Vagina (tissue), 2 donors: ENCODE data around the gene GTF3C1. TPM values are rescaled to one million over a fixed set of nuclear protein-coding genes. Genes with fewer than 3 reads are reported as not detected.

Source experiments
- DNase-seq, 2 donors: peaks; one replicate each; pipeline ENCODE4 v3.0.0-alpha.2; 2017; ENCODE audit errors: extremely low spot score in 2 of 2
- H3K27ac ChIP-seq: fragments of 200-600 bp; sonication (generic); one replicate; pipeline ENCODE4 v1.5.1; 2019
- H3K27me3 ChIP-seq: fragments of 200-600 bp; sonication (generic); one replicate; pipeline ENCODE4 v1.5.1; 2019
- H3K36me3 ChIP-seq, 2 donors: fragments of 200-600 bp; sonication (generic); one replicate each; pipeline ENCODE4 v1.5.1; 2017 to 2019
- H3K4me1 ChIP-seq: fragments of 200-600 bp; sonication (generic); one replicate; pipeline ENCODE4 v1.5.1; 2019
- H3K4me3 ChIP-seq, 2 donors: fragments of 200-600 bp; sonication (generic); 1 replicate in 1 of 2; 2 replicates in 1 of 2; pipeline ENCODE4 v1.5.1; 2016 to 2019
- H3K9me3 ChIP-seq: fragments of 200-600 bp; sonication (generic); one replicate; pipeline ENCODE4 v1.5.1; 2019
- POLR2A ChIP-seq, 2 donors: fragments of 450-650 bp; IDR thresholded peaks; one replicate each; pipeline ENCODE4 v1.6.1; 2017; ENCODE audit warnings: antibody characterized with exemption in 2 of 2, mild to moderate bottlenecking in 2 of 2, moderate library complexity in 2 of 2
- POLR2AphosphoS5 ChIP-seq, 2 donors: sonication (generic); formaldehyde crosslinking; IDR thresholded peaks; one replicate each; pipeline ENCODE4 v1.9.0; 2017; ENCODE audit warnings: antibody characterized with exemption in 2 of 2, mild to moderate bottlenecking in 2 of 2, low read depth in 1 of 2; ENCODE audit not compliant: insufficient read depth in 1 of 2
- intact Hi-C: fragments of 100-400 bp; cut with DNase I; formaldehyde crosslinking; loops from one replicate; pipeline ENCODE4 v1.15.1; 2023
- total RNA-seq: library from RNA; depleted of rRNA; stranded (reverse); fragments of >200 nt; gene quantifications from one replicate; pipeline ENCODE4 v1.2.3, GENCODE V29; 2016
- TF ChIP-seq, protein P1 (sequence below), 3 experiments: fragments of 450-650 bp in 2 of 3; fragments of 200-600 bp in 1 of 3; sonication (generic) in 1 of 3; IDR thresholded peaks; one replicate each; pipeline ENCODE4 v1.5.1; 2017 to 2019; ENCODE audit warnings: antibody characterized with exemption in 3 of 3, mild to moderate bottlenecking in 2 of 3, moderate library complexity in 2 of 3

GTF3C1 gene
- total RNA-seq, 1 donor from 2014 or later = 133 TPM

DNA sequence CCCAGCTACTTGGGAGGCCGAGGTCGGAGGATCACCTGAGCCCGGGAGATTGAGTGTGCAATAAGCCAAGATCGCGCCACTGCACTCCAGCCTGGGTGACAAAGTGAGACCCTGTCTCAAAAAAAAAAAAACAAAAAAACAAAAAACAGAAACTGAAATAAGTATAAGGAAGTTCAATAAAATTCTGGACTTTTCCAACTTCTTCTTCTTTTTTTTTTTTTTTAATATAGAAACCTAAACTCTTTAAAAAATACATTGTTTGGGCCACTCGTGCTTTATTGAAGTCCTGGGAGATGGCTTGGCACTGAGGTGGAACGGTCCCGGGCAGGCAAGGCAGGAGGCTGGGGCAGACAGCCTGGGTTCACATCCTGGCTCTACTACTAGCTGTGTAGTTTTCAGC lies 37.0 kb upstream of the GTF3C1 start:
- Histone ChIP-seq H3K9me3 (no peaks in the 10 kb centered on the region), H3K4me3 (no peak overlapping the region), H3K27ac (no peak overlapping the region), H3K27me3 (no peaks in the 10 kb centered on the region), H3K36me3 (no peaks in the 10 kb centered on the region), H3K4me1 (no peaks in the 10 kb centered on the region)
- intact Hi-C loops = no loop called here
- DNase-seq = no peak
- TF ChIP-seq POLR2A (IDR thresholded peaks at IDR 0.05) = no peak
- no peak for TF ChIP-seq POLR2AphosphoS5 (IDR thresholded peaks at IDR 0.05; ENCODE audit: insufficient read depth in 1 of 2, low read depth in 1 of 2)
- TF ChIP-seq, protein P1, sequence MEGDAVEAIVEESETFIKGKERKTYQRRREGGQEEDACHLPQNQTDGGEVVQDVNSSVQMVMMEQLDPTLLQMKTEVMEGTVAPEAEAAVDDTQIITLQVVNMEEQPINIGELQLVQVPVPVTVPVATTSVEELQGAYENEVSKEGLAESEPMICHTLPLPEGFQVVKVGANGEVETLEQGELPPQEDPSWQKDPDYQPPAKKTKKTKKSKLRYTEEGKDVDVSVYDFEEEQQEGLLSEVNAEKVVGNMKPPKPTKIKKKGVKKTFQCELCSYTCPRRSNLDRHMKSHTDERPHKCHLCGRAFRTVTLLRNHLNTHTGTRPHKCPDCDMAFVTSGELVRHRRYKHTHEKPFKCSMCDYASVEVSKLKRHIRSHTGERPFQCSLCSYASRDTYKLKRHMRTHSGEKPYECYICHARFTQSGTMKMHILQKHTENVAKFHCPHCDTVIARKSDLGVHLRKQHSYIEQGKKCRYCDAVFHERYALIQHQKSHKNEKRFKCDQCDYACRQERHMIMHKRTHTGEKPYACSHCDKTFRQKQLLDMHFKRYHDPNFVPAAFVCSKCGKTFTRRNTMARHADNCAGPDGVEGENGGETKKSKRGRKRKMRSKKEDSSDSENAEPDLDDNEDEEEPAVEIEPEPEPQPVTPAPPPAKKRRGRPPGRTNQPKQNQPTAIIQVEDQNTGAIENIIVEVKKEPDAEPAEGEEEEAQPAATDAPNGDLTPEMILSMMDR (IDR thresholded peaks at IDR 0.05) = no peak

DNA sequence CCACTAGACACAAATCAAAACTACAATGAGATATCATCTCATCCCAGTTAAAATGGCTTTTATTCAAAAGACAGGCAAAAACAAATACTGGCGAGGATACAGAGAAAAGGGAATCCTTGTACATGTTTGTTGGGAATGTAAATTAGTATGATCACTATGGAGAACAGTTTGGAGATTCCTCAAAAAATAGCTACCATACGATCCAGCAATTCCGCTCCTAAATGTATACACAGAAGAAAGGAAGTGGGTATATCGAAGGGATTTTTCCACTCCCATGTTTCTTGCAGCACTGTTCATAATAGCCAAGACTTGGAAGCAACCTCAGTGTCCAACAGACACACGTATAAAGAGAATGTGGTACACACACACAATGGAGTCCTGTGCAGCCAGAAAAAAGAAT lies 35.5 kb upstream of the GTF3C1 start:
- Histone ChIP-seq H3K27ac (no peak overlapping the region), H3K36me3 (no peaks in the 10 kb centered on the region), H3K4me3 (no peak overlapping the region), H3K27me3 (no peaks in the 10 kb centered on the region), H3K4me1 (peaks cover under 1% of the 10 kb centered on the region), H3K9me3 (no peaks in the 10 kb centered on the region)
- intact Hi-C loops = no loop called here
- no peak for DNase-seq
- no peak for TF ChIP-seq POLR2AphosphoS5 (IDR thresholded peaks at IDR 0.05; ENCODE audit: insufficient read depth in 1 of 2, low read depth in 1 of 2)
- TF ChIP-seq, protein P1 (IDR thresholded peaks at IDR 0.05) = no peak
- no peak for TF ChIP-seq POLR2A (IDR thresholded peaks at IDR 0.05)

DNA sequence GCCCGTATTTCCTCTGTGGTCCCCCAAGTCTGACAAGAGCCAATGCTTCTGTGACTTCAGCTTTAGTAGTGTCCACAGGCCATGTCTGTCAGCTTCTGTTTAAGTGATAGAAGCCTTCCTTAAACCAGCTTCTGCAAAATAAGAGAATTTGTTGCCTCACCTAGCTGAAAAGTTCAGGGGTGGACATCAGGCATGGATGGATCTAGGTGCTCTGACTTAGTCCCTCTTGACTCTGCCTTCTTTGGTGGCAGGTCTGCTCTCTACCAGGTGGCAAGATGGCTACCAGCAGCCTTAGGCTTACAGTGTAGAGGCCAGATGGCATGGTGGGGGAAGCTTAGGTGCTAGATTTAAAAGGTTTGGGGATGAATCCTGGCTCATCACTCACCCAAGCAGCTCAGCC lies 33.9 kb upstream of the GTF3C1 start:
- TF ChIP-seq POLR2AphosphoS5 (IDR thresholded peaks at IDR 0.05; ENCODE audit: insufficient read depth in 1 of 2, low read depth in 1 of 2) (no peak), POLR2A (IDR thresholded peaks at IDR 0.05) (no peak)
- TF ChIP-seq, protein P1 (IDR thresholded peaks at IDR 0.05) = no peak
- no peaks in the 10 kb centered on the region for H3K9me3 ChIP-seq
- H3K4me1 ChIP-seq = peaks cover 5% of the 10 kb centered on the region
- no peak overlapping the region for H3K4me3 ChIP-seq
- H3K27ac ChIP-seq = no peak overlapping the region
- H3K27me3 ChIP-seq = no peaks in the 10 kb centered on the region
- no peaks in the 10 kb centered on the region for H3K36me3 ChIP-seq
- intact Hi-C loops = no loop called here
- DNase-seq = no peak

DNA sequence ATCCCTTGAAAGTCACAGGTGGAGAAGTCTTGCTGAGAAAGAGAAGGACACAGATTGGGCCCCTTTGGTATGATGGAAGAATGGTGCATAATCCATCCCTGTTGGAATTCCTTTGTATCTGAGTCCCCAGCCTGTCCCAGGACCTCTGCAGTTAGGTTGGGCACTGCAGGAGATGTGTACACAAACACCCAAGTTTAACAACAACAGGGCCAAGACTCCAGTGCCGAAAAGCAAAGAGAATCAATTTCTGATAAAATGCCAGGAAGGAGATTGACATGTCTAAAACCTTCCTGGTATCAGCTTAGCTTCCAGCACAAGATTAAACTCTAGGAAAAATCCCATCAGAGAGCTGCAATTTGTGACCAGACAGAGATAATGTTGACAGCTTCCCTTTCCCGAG lies 33.2 kb upstream of the GTF3C1 start:
- no peak overlapping the region for H3K27ac ChIP-seq
- H3K27me3 ChIP-seq = no peaks in the 10 kb centered on the region
- no peak overlapping the region for H3K4me3 ChIP-seq
- intact Hi-C loops = no loop called here
- no peaks in the 10 kb centered on the region for H3K36me3 ChIP-seq
- no peak for DNase-seq
- no peaks in the 10 kb centered on the region for H3K9me3 ChIP-seq
- peaks cover 12% of the 10 kb centered on the region for H3K4me1 ChIP-seq
- TF ChIP-seq POLR2A (IDR thresholded peaks at IDR 0.05) = no peak
- TF ChIP-seq POLR2AphosphoS5 (IDR thresholded peaks at IDR 0.05; ENCODE audit: insufficient read depth in 1 of 2, low read depth in 1 of 2) = no peak
- TF ChIP-seq, protein P1 (IDR thresholded peaks at IDR 0.05) = no peak

DNA sequence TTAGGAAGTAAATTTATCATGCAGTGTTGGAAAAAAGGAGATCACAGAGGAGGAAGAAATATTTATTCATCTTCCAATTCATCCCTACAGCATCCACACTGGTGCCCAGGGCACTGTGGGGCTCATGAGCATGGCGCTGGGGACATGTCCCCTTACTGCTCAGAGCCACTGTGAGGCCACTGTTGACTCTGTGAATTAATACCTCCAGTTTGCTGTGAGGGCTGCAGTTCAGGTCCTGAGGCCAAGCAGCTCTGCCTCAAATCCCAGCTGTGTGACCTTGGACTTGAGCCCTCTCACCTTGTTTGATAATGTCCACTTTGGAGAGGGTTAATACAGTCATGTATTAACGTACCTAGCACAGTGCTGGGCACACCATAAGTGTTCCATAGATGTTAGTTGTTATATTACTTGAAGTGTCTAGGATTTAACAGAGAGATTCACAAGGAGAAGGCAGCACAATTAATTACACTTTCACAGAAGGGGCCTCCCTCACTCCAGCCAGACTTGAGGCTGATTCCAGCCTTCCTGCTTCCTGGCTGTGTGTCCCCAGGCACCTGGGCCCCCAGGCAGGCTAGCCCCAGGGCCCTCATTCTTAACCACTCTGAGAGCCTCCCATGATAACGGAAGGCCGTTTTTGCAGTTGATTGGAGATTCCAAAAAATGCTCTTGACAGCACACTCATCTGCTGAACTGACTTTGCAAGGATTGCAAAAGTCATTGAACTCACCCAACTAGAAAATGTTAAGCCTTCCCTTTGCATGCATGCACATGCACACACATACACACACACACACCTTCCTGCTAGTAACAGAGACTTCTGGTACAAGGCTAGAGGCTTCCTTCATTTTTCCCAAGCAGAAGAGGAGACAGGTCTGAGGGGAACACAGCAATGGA lies 29.6 kb upstream of the GTF3C1 start:
- DNase-seq = no peak
- no peaks in the 10 kb centered on the region for H3K9me3 ChIP-seq
- intact Hi-C loops = no loop called here
- H3K4me3 ChIP-seq = no peak overlapping the region
- H3K36me3 ChIP-seq = no peaks in the 10 kb centered on the region
- H3K4me1 ChIP-seq = peaks cover 14% of the 10 kb centered on the region
- no peaks in the 10 kb centered on the region for H3K27me3 ChIP-seq
- TF ChIP-seq POLR2A (IDR thresholded peaks at IDR 0.05) = no peak
- peak in 1 of 2 donors; percentile 46 for TF ChIP-seq POLR2AphosphoS5 (IDR thresholded peaks at IDR 0.05; ENCODE audit: insufficient read depth in 1 of 2, low read depth in 1 of 2)
- no peak overlapping the region for H3K27ac ChIP-seq
